CD4-positive, alpha-beta T cell treated with Interleukin-12 subunit alpha and Interleukin-12 subunit beta, for 1 hour (primary cell): ENCODE data around the gene SLC45A2.

ENCODE experiments used
- DNase-seq: peaks from one replicate; pipeline ENCODE4 v3.0.0-alpha.2; 2020

Gene SLC45A2

DNA sequence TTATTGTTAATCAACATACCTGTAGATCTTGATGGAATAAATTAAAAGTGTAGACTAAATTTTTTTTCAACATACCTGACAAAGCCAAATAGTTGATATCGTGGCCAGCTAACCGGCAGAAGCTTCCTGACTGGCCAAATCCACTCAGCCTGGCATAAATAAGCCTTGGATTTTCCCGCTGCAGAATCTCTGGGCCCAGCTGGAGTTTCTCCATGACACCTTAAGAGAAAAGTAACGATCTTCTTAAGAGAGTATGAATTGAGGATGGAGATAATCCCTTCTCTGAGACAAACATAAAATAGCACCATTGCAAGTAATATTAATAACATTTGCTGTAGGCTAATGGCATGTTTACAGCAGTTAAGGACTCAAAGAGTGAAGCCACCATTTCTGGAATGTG is 21.2 kb upstream of the SLC45A2 start:
- DNase-seq, result no peak

DNA sequence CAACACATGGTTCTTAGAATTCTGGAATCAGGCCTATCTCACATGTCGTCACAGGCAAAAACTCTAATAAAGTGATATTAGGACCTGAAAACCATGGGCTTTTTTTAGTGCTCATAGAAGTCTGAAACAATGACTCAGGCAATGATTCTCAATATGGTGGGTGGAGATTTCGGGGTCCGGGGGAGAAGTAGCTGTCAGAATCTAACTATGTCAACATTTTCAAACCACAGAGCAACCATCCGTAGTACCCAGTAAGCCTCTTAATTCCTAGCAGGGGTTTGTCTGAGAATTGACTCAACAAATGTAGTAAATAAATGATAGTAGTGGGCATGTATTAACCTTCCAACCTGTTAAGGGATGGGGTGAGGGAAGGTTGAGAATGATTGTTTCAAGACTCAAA is 20.7 kb upstream of the SLC45A2 start:
- DNase-seq, result no peak

DNA sequence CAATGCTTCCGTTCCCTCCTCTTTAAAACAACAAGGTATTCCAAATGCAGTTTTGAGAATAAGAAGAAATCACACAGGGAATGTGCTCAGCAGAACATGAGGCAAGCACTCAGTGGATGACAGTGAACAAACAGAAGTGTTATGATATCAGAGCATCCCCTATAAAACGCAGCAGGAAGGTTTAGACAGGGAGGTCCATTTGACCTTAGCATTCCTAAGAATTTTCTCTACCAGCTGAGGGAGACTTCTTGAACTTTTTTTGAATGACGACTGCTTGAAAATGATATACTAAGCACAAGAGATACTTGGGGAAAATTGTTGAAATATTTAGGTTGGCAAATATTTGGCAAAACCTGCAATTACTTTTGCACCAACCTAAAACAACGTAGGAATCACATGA is 19.4 kb upstream of the SLC45A2 start:
- DNase-seq, result no peak

DNA sequence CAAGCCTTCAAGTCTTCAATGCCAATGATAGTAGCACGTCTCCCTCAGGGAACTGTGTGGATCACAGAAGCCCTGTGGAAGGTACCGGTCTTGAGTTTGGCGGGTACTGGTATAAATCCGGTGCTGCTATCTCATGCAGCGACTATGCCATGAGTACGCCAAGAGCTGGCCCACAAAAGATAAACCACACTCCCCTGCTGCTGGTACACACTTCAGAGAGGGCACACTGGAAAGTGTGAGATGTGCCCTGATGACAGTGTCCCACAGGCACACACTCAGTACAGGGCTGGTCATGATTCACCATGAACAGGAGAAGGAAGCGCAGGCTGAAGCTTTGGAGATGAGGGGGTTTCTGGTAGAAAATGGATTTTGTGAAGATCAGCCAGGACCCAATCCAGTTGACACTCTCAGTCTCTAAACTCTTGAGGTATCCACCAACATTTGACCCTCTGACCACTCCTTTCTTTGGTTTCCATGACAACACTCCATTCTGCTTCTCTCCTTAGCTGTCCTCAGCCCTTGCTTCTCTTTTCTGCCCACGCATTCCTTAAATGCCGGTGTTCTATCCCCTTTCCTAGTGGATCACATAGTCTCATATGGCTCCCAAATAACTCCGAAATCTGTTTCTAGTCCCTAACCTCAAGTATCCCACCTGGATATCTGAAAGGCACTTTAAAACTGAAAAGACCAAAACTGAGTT is 18.3 kb upstream of the SLC45A2 start:
- DNase-seq, result no peak

DNA sequence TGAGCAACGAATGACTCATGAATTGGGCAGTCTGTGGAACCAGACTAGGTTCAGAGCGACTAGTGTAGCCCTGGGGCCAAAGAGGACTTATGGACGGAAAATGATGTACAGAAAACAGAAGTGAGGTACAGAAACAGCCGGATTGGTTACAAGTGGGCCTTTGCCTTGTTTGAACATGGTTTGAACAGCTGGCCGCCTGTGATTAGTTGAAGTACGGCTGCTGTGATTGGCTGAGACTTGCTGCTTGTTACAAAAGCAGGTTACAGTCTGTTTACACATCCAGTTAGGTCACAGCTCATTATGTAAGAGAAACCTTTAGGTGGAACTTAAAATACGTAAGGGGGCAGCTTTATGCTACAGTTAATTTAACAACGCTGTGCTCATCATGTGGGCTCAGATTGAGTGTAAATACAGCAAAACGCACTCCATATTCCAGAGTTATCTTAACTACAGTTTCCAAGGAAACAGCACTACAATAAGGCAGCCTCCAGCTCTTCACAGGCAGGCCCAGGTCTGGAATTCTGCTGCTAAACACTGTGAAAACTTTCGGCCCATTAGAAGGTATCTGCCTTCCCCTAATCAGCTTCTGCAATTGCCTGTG is 16.8 kb upstream of the SLC45A2 start:
- no peak for DNase-seq

DNA sequence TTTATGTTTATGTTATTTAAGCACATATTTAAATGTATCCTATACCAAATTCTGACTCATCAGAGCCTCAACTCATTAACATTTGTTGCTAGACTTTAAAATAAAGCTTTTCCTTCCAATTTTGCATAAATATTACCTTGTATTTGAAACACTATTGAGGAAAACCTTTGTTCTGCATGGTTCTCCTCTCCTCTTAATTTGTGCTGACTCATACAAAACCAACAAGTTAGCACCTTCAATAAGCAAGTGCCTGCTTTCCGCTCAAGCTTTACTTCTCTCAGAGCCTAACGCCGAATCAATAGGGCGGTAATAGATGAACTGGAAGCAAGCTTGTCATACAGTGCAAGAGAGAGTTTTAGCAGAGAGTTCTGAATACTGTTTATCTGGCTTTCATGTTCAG is 15.5 kb upstream of the SLC45A2 start:
- DNase-seq, result no peak

DNA sequence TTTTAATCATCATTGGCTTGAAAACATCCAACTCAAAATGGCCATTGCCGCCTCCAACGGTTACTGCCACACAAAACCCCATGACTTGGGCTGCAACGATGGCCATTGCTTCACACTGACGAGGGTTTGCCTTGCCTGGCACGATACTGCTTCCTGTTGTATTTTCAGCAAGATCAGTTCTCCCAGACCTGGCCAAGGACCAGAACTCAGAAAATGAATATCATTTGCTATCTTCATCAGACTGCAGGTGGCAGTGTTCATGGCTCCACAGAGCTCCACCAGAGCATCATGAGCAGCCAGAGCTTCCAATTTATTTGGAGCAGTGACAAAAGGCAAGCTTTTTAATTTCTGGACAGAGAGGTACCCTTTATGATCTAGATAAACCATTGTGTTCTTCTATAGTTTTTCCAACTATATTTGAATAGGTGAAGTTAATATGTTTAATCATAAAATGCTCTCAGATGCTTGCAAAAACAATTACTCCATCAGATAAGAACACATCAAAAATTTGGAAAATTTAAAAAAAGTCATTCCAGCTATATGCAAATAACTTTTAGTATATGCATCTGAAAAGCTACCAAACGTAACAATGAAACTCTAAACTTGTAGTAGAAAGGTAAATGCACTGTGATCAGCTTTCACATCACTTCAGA is 13.0 kb upstream of the SLC45A2 start:
- DNase-seq, result peak; percentile 50

DNA sequence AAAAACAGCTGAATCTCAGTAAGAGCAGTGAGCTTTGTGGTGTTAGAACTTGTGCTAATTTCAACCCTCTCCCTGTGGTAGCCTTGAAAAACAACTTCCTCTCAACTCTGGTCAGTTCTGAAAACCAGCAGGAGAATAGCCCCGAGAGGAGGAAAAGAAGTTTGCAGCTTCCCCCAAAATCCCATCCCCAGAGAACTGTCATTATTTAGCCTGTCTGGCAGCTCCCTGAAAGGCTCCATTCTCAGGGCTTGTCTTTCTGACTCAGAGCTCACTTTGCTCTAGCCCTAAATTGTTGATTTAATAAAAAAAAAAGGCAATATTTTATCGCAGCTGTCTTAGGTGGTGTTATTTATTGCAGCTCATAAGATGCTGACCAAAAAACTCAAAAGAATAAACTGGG is 11.4 kb upstream of the SLC45A2 start:
- DNase-seq, result no peak

DNA sequence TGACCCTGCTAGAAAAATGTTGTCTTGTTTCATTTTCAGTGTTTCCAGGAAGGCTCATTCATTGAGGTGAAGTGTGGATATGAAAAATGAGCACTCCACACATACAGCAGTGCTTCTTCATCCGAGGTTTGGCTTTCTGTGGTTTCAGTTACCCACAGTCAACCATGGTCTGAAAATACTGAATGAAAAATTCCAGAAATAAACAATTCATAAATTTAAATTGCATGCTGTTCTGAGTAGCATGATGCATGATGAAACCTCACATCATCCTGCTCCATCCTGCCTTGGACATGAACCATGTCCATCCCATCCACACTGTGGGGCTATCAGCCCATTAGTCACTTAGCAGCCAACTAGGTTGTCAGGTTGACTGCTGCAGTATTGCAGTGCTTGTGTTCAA is 10.4 kb upstream of the SLC45A2 start:
- no peak for DNase-seq

DNA sequence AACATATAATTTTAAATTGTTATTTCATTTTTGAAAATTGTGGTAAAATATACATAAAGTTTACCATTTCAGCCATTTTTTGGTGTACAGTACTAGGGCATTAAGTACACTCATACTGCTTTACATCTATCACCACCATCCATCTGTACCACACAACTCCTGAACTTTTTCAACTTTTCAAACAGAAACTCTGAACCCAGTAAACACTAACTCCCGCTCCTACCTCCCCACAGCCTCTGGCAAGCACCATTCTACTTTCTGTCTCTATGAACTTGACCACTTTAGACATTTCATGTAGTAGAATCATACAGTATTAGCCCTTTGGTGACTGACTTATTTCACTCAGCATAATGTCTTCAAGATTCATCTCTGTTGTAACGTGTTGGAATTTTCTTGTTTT is 8.4 kb upstream of the SLC45A2 start:
- no peak for DNase-seq

DNA sequence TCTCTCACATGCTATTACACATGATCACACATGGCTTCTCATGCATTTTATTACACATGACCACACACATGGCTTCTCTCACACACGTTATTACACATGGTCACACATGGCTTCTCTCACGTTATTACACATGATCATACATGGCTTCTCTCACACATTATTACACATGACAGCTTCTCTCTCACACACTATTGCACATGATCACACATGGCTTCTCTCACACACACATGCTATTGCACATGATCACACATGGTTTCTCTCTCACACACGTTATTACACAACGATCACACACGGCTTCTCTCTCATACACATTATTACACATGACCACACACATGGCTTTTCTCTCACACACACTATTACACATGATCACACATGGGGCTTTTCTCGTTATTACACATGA is 954 bp upstream of the SLC45A2 start:
- DNase-seq, result no peak

DNA sequence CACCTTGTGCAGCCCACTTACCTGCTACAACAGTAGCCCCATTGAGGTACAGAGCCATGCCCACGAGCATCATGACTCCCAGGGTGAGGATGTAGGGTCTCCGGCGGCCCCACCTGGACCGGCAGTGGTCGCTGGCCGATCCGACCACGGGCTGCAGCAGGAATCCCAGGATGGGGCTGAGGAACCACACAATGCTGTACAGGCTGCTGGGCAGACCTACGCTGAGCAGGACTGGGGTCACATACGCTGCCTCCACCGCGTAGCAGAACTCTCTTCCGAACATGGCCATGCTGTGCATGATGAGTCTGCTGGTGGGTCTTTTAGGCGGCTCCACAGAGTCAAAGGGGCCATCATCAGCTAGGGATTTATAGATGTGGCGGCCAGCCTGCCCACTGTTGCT is 315 bp downstream of the SLC45A2 start:
- DNase-seq, result no peak

DNA sequence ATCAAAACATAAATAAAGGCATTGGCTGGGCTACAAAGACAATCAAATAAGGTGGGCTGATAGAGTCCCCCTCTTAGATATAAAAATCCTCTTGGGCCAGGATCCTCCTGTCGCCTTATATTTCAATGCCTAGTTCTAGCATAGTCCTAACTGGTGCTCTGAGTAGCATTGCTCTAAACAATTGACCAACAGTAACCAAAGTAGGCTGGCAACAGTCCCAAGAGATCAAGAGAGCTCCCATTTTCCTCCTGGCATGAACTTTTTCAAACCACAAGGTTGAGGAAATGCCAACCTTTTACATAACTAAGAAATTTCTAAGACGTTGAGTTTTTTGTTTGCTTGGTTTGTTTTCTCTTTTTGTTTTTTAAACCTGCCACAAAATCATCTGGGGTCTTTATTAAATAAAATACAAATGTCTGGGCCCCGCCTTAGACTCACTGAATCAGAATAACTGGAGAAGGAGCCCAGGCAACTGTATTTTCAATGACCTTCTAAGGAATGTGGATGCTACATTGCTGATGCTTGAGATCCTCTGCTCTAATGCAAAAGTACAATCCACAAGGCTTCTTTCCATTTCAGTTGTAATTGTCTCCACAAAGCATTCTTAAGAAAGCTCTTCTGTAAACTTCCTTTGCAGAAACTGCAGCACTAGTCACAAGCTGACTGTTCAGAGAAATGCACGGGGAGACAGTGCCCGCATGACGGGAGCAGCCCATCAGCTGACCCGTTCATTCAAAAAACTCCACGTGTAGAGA is 2.9 kb downstream of the SLC45A2 start:
- no peak for DNase-seq

DNA sequence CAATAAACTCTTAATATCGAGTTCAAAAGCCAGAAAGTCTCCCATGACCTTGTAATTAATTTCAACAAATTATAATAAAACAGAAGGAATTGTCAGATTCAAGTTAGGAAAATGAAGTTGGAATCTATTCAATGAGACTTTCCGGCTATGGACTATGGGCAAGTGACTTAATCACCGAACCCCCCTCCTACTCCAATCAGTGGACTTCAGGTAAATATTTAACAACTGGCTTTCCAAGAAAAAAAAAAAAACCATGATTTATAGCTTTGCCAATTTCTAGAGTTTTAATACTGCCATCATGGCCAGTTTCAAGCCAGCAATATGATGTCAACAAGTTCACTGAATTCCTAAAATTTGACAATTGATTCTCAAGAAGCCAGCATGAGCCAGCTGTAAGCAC is 4.5 kb downstream of the SLC45A2 start:
- no peak for DNase-seq

DNA sequence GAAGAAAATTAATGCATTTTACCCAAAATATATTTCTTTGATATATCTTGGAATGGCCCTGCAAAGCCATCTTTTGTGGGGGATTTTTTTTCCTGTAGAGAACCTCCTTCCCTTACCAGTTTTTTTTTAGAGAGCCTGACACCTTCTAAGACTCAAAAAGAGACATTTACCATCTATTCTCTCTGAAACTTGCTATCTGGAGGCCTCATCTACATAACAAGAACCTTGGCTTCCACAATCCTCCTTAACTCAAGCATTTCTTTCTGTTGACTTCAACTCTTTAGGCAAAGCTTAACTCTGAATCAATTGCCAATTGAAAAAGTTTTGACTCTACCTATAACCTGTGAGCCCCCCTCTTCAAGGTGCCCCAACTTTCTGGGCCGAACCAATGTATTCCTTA is 6.2 kb downstream of the SLC45A2 start:
- no peak for DNase-seq

DNA sequence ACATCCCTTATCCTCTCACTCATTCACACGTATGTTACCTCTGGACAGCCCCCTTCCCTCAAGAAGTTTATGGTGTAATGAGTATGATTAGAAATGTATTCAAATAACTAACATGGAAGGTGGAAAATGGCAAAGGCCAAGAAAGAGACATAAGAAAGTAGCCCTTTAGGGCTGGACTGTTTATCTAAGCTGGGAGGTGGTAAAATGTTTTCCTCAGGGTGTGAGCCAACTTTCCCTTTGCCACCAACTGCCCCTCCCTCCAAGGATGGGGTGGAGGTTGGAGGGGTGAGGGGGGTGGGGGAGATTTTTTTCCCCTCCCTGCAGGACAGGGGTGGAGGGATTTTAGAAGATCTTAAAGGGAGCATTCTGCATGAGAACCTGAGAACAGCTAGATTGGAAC is 8.2 kb downstream of the SLC45A2 start:
- no peak for DNase-seq

DNA sequence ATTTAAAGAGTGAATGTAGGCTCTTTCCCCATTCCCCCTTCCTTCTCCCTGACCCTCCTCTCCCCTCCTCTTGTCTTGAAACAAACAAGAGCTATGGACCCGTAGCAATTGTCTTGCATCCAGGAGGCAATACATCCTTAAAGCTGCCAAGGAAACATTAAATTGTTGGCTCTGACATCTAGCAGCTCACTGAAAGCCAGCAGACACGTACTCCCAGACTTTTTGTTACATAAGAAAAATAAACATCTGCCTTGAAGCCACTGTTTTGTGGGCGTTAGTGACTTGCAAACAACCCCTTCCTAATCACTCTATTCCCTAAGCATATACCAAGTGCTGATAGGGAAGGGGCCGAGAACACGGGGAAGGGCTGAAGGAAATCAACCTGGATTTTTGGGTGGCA is 8.6 kb downstream of the SLC45A2 start:
- no peak for DNase-seq

DNA sequence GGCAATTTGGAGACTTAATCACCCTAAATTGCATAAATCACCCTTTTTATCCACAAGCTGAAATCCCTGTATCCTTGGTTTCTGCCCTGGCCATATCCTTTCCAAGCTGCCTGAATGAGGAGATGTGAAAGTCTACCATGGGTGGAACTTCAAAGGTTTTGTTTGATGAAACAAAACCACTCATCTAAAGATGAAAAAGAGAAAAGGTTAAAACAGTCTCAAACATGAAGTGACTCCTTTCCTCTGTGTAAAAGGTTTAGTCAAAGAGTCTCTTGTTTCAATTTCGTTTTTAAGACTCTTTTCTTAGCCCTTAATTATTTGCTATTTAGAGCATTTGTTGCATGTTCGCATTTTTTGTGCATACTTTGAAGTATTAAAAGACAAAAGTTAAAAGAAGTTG is 11.2 kb downstream of the SLC45A2 start:
- no peak for DNase-seq

DNA sequence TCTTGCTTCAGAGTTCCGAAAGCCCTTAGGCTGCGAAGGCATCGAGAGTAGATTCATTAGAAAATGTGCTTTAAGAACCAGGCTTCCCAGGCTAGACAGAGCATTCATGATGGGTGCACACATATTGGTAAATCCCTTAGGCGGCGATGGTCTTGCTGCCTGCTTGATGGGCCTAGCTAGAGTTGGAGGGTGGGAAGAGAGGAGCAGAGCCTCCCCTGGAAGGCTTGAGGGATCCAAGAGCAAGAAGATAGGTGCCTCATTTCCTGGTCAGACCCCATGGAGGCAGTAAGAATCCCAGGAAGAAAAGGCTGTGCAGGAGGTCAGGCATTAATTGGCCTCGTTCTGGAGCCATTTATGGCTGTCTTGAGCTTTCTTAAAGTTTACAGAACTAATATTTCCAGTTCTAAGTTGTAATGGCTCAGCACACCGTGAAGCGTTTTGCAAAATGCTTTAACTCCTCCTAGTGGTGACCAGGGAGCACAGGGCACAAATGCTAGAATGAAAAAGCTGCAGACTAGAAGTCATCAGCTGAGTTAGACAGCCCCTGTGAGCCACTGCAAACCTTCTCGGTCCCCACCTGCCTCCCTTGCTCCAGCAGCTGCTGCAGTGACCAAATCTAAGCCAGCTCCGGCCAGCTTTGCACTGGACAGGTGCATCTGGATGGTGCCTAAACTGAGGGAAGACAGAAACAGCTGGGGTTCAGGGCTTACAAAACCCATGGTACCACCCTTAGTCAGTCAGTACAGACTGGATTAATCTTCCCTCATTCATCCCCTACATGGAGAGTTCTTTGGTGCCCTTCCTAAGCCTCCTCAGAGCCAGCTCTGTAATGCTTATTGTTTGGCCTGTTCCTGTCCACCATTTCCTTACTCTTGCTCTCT is 14.7 kb downstream of the SLC45A2 start:
- peak; percentile 17 for DNase-seq

DNA sequence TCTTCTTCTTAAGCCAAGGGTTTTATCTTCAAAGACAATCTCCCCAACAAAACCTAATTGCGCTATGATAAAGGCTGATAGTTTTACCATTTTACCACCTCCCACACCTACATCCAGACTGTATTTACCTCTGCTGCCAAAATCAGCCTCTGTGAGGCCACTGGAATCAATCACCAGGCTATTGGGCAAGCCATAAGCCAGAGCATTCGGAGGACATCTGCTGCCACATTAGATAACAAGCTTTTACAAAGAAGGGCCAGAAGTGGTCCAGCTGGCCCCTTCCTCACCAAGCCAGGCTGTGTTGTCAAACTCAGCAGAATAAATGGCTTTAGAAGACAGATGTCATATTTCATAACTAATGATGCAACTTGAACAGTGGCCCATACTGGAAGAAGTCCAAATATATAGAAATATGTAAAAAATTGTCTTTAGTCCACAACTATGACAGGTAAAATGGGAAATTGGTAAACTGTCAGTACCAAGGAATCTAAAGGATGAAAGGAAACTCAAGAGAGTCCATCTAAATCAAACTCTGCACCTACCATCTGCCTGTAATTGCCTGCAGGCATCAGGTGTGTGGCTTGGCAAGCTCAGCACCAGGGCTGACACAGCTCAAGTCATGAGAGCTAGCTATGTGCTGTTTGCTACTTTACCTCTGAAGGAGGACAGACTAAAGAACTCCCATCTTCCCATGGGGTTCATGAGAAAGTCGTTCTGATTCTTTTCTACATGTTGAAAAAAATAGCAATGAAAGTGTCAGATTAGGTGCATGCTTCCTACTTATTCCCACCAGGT is 16.1 kb downstream of the SLC45A2 start:
- DNase-seq, result no peak

DNA sequence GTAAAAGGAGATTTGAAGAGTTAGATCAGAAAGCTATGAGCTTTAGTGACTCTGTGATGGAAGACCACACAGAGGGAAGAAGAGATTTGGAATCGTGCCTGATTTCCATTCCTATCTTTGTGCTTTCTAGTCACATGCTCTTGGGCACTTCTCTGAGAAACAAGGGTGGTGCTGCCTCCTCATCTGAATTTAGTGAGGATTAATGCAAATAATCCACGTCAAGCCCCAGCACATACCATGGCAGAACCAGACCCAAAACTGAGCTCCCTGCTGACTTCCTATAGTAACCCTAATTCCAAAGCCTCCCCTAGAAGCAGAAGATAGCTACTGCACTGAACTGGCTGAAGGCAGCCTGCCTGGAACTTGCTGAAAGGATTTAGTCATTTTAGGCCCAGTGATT is 17.7 kb downstream of the SLC45A2 start:
- DNase-seq, result no peak

DNA sequence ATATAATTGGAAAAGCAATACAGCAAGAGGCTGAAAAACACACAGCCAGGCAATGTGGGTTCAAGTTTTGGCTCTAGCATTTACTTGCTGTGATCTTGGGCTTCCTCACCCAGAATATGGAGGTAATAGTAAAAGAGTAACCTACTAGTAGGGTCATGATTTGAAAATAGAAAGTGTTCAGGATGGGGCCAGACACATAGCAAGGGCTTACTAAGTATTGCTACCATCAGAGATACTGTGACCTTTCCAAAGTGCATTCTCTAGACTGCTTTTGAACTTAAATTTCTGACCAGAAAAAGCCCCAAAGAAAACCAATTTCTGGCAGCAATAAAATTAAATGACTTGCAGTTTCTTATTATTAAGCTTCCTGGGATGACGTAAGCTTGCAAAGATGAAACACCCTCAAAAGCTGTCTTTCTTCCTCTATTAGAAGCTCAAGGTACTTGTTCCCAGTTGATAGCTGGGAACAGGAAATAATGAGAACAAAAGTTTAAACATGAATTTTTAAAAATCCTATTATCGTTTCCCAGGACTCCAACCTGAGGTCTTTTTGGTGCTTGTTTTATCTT is 20.3 kb downstream of the SLC45A2 start:
- DNase-seq, result no peak
